SU-DHL-6 (cell line): ENCODE measurements around the gene PHACTR3.

ENCODE experiments used
- EZH2phosphoT487 ChIP-seq: fragments of 200-600 bp; sonication (generic), shearing (Covaris generic); conservative IDR thresholded peaks from 2 replicates; pipeline ENCODE4 v1.6.1; 2018; ENCODE audit warnings: mild to moderate bottlenecking, antibody characterized with exemption, low read length, moderate library complexity, mixed read lengths
- TF ChIP-seq, protein P1 (sequence below): fragments of 200-600 bp; sonication (generic); IDR thresholded peaks from one replicate; pipeline ENCODE4 v1.5.1; 2017; ENCODE audit warnings: antibody characterized with exemption, mild to moderate bottlenecking, low read length, moderate library complexity; ENCODE audit not compliant: insufficient read depth, poor library complexity, severe bottlenecking

DNA sequence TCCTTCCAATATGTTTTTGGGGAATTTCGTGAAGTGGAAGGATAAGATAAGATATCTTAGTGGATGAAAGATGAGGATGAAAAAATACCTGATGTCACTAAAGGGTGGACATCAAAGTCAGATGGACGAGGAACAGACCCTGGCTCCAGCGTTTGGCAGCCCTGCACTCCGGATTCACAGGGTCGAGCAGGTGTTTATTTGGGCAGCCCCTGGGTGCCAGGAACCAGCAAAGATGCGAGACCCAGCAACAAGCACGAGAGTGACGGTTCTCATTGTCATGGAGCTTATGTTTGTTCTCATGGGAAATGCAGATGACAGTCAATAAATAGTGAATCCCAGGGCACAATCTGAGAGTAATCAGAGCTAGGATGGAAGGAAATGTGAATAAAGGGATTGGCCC is 131.1 kb downstream of the PHACTR3 start:
- TF ChIP-seq, protein P1, sequence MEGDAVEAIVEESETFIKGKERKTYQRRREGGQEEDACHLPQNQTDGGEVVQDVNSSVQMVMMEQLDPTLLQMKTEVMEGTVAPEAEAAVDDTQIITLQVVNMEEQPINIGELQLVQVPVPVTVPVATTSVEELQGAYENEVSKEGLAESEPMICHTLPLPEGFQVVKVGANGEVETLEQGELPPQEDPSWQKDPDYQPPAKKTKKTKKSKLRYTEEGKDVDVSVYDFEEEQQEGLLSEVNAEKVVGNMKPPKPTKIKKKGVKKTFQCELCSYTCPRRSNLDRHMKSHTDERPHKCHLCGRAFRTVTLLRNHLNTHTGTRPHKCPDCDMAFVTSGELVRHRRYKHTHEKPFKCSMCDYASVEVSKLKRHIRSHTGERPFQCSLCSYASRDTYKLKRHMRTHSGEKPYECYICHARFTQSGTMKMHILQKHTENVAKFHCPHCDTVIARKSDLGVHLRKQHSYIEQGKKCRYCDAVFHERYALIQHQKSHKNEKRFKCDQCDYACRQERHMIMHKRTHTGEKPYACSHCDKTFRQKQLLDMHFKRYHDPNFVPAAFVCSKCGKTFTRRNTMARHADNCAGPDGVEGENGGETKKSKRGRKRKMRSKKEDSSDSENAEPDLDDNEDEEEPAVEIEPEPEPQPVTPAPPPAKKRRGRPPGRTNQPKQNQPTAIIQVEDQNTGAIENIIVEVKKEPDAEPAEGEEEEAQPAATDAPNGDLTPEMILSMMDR = no peak
- TF ChIP-seq EZH2phosphoT487 = no peak
